Endodermal cell (in vitro differentiated cells): Measurements from ENCODE around the gene AGAP3. TPM values are rescaled to one million over a fixed set of nuclear protein-coding genes. Genes with fewer than 3 reads are reported as not detected.

Experiments used
- DNase-seq: peaks from one replicate; pipeline ENCODE4 v3.0.0-alpha.2; 2017
- H3K27ac ChIP-seq: 2 replicates; pipeline ENCODE4 v1.5.1; 2013; ENCODE audit warnings: mild to moderate bottlenecking, low read depth, low read length, moderate library complexity
- H3K27me3 ChIP-seq: 2 replicates; pipeline ENCODE4 v1.6.1; 2013; ENCODE audit warnings: mild to moderate bottlenecking, low read length, moderate library complexity; ENCODE audit not compliant: insufficient read depth, control insufficient read depth, poor library complexity, severe bottlenecking
- H3K36me3 ChIP-seq: 2 replicates; pipeline ENCODE4 v1.7.0; 2013; ENCODE audit warnings: mild to moderate bottlenecking, low read length, moderate library complexity; ENCODE audit not compliant: control insufficient read depth, insufficient read depth
- H3K4me1 ChIP-seq: one replicate; pipeline ENCODE4 v1.7.0; 2013; ENCODE audit warnings: low read length; ENCODE audit not compliant: control insufficient read depth, insufficient read depth
- H3K4me3 ChIP-seq: 2 replicates; pipeline ENCODE4 v1.5.1; 2013; ENCODE audit warnings: mild to moderate bottlenecking, low read length, moderate library complexity
- H3K9ac ChIP-seq: 2 replicates; pipeline ENCODE4 v1.6.1; 2013; ENCODE audit warnings: mild to moderate bottlenecking, low read length, moderate library complexity; ENCODE audit not compliant: poor library complexity, severe bottlenecking; ENCODE audit errors: extremely low read depth
- H3K9me3 ChIP-seq: 2 replicates; pipeline ENCODE4 v1.6.1; 2013; ENCODE audit warnings: mild to moderate bottlenecking, low read length, moderate library complexity; ENCODE audit not compliant: control insufficient read depth
- H3K27ac Mint-ChIP-seq: 2 replicates; pipeline ENCODE4 v1.8.0; 2020; ENCODE audit warnings: mixed read lengths
- H3K27me3 Mint-ChIP-seq: 2 replicates; pipeline ENCODE4 v1.8.0; 2021; ENCODE audit warnings: mild to moderate bottlenecking, mixed read lengths; ENCODE audit not compliant: insufficient read depth
- H3K36me3 Mint-ChIP-seq: 2 replicates; pipeline ENCODE4 v1.8.0; 2020; ENCODE audit warnings: low read depth, mixed read lengths
- H3K4me1 Mint-ChIP-seq: 2 replicates; pipeline ENCODE4 v1.8.0; 2020; ENCODE audit warnings: mixed read lengths
- H3K4me3 Mint-ChIP-seq: 2 replicates; pipeline ENCODE4 v1.8.0; 2020; ENCODE audit warnings: mild to moderate bottlenecking, moderate library complexity, mixed read lengths
- H3K9me3 Mint-ChIP-seq: 2 replicates; pipeline ENCODE4 v1.8.0; 2020; ENCODE audit warnings: mild to moderate bottlenecking, mixed read lengths
- CTCF ChIP-seq: fragments of 200-600 bp; sonication (generic); conservative IDR thresholded peaks from 2 replicates; pipeline ENCODE4 v1.5.0; 2021; ENCODE audit warnings: antibody characterized with exemption, mild to moderate bottlenecking
- WGBS, 2 experiments: methylation state at CpG; one replicate each; pipeline versions ENCODE4 v1.1.5 to v1.1.7; 2013; ENCODE audit warnings: missing lambda C conversion rate in 2 of 2, mixed read lengths in 1 of 2; ENCODE audit not compliant: insufficient coverage in 1 of 2, insufficient read length in 1 of 2; 5-methylcytosine and 5-hydroxymethylcytosine counted together
- total RNA-seq, 2 donors: library from RNA; stranded (reverse); fragmentation: NEBNext Ultra II Directional in 1 of 2; extraction: Animal tissue kit (Norgen Biotek cat#: 25700) in 1 of 2; gene quantifications; 2 replicates in 1 of 2; 3 replicates in 1 of 2; pipeline ENCODE4 v1.2.1, GENCODE V29; 2021

AGAP3 gene
- total RNA-seq, 2 donors from 2014 or later: 113 to 116 TPM

GRCh38 chr7:151070574-151070960 is 15.7 kb upstream of the AGAP3 start:
- Histone ChIP-seq H3K27ac (no peak overlapping the region), H3K4me3 (no peak overlapping the region), H3K4me1 (no peaks in the 10 kb centered on the region), H3K9me3 (no peaks in the 10 kb centered on the region), H3K9ac (no peak overlapping the region), H3K36me3 (peaks cover 61% of the 10 kb centered on the region), H3K27me3 (no peaks in the 10 kb centered on the region)
- Mint-ChIP-seq H3K4me3 (no peak overlapping the region), H3K27me3 (no peaks in the 10 kb centered on the region), H3K27ac (no peak overlapping the region), H3K9me3 (no peaks in the 10 kb centered on the region), H3K4me1 (peaks cover 3% of the 10 kb centered on the region), H3K36me3 (peaks cover 54% of the 10 kb centered on the region)
- WGBS, 2 experiments: 96 to 98% methylated on average over 11 to 15 of the region's 15 CpGs
- no peak for DNase-seq
- TF ChIP-seq CTCF: no peak

- Histone ChIP-seq H3K27me3 (no peaks in the 10 kb centered on the region), H3K4me1 (no peaks in the 10 kb centered on the region), H3K9me3 (no peaks in the 10 kb centered on the region), H3K9ac (no peak overlapping the region), H3K4me3 (no peak overlapping the region), H3K36me3 (peaks cover 60% of the 10 kb centered on the region), H3K27ac (no peak overlapping the region)
- no peak overlapping the region for H3K4me3 Mint-ChIP-seq
- no peak for DNase-seq
- peaks cover 9% of the 10 kb centered on the region for H3K4me1 Mint-ChIP-seq
- H3K9me3 Mint-ChIP-seq: no peaks in the 10 kb centered on the region
- no peak overlapping the region for H3K27ac Mint-ChIP-seq
- no peak for TF ChIP-seq CTCF
- no peaks in the 10 kb centered on the region for H3K27me3 Mint-ChIP-seq
- WGBS, 2 experiments: 92 to 93% methylated on average over 31 to 39 of the region's 39 CpGs
- peaks cover 58% of the 10 kb centered on the region for H3K36me3 Mint-ChIP-seq
These were observed 15.0 kb upstream of the AGAP3 start for GRCh38 chr7:151071032-151071866.

GRCh38 chr7:151073990-151074389 is 12.3 kb upstream of the AGAP3 start:
- no peak overlapping the region for H3K4me3 ChIP-seq
- peaks cover 43% of the 10 kb centered on the region for H3K36me3 Mint-ChIP-seq
- H3K9ac ChIP-seq: no peak overlapping the region
- H3K4me1 ChIP-seq: peaks cover 8% of the 10 kb centered on the region
- H3K9me3 Mint-ChIP-seq: no peaks in the 10 kb centered on the region
- H3K4me3 Mint-ChIP-seq: no peak overlapping the region
- no peaks in the 10 kb centered on the region for H3K27me3 ChIP-seq
- peaks cover 40% of the 10 kb centered on the region for H3K36me3 ChIP-seq
- DNase-seq: no peak
- H3K4me1 Mint-ChIP-seq: peaks cover 20% of the 10 kb centered on the region
- no peak for TF ChIP-seq CTCF
- H3K27me3 Mint-ChIP-seq: no peaks in the 10 kb centered on the region
- no peak overlapping the region for H3K27ac Mint-ChIP-seq
- 95 to 96% methylated on average over 11 to 17 of the region's 17 CpGs for WGBS, 2 experiments
- H3K9me3 ChIP-seq: no peaks in the 10 kb centered on the region
- no peak overlapping the region for H3K27ac ChIP-seq
